ENCODE results near the gene TMEM132A. TPM values are rescaled to one million over a fixed set of nuclear protein-coding genes. Genes with fewer than 3 reads are reported as not detected.

The TMEM132A gene
- total and polyA plus RNA-seq, 9 of the 15 experiments (the other 6 are each of a cell fraction or from before 2014, with no cell fraction given) = 0.04 to 1.1 (median 0.18) TPM; not detected in 4

GRCh38 chr11:60891103-60891741, 33.0 kb upstream of the TMEM132A start (continued):
- TF ChIP-seq ZNF639 (CRISPR knock-in tag; conservative IDR thresholded peaks at IDR 0.05 in 1 of 2, IDR thresholded peaks at IDR 0.05 in 1 of 2) (no peak), ZBTB8A (IDR thresholded peaks at IDR 0.05; ENCODE audit: partially characterized antibody) (no peak), FOXJ3 (CRISPR knock-in tag; IDR thresholded peaks at IDR 0.05) (no peak), SFPQ (IDR thresholded peaks at IDR 0.05; ENCODE audit: low read depth, low read length) (no peak), ZNF165 (CRISPR knock-in tag; IDR thresholded peaks at IDR 0.05; ENCODE audit: borderline replicate concordance) (no peak), CHD2 (IDR thresholded peaks at IDR 0.05; ENCODE audit: low read depth, low read length) (no peak), MCM5 (IDR thresholded peaks at IDR 0.05; ENCODE audit: low read depth) (no peak), SMAD2 (IDR thresholded peaks at IDR 0.05; ENCODE audit: low read depth, low read length) (no peak), PRDM10 (IDR thresholded peaks at IDR 0.05; ENCODE audit: partially characterized antibody) (peak; percentile 64), BCLAF1 (IDR thresholded peaks at IDR 0.05; ENCODE audit: borderline replicate concordance in 1 of 2, control insufficient read depth in 1 of 2, low read depth in 2 of 2, low read length in 1 of 2) (no peak), ATF6 (CRISPR knock-in tag; IDR thresholded peaks at IDR 0.05) (0 out of 2 replicates have a peak, but pooled peaks have one; percentile 53)
